LNCaP clone FGC (cell line): ENCODE results near the gene GAD2.

Experiments used
- DNase-seq: peaks from one replicate; pipeline ENCODE4 v3.0.0-alpha.2; 2011; ENCODE audit warnings: low read depth
- H3K4me3 ChIP-seq: 2 replicates; pipeline ENCODE4 v1.5.1; 2011; ENCODE audit warnings: mild to moderate bottlenecking, low read depth, low read length, control low read depth
- TF ChIP-seq, protein P1 (sequence below): IDR thresholded peaks from 2 replicates; pipeline ENCODE4 v1.5.1; 2012; ENCODE audit warnings: mild to moderate bottlenecking; ENCODE audit not compliant: control insufficient read depth, insufficient read depth; ENCODE audit errors: extremely low read depth

The GAD2 gene

DNA sequence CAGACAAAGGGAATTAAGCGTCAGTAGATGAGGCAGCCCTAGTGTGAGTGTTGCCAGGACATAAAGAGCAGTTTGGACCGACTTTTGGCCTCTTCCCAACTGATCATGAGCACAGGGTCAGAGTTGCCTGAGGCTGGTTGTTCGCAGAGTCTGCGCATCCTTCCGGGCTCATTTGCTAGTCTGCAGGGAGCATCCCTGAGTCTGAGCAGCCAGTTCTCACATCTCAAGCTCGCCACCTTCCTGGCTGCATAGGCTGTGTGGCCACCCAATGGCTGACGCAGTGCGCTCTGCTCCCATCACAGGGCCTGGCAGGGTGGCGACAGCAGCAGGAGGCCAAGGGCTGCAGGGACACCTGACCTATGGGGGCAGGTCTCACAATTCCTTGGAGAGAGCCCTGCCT is 5.0 kb downstream of the GAD2 start:
- no peak overlapping the region for H3K4me3 ChIP-seq
- TF ChIP-seq, protein P1, sequence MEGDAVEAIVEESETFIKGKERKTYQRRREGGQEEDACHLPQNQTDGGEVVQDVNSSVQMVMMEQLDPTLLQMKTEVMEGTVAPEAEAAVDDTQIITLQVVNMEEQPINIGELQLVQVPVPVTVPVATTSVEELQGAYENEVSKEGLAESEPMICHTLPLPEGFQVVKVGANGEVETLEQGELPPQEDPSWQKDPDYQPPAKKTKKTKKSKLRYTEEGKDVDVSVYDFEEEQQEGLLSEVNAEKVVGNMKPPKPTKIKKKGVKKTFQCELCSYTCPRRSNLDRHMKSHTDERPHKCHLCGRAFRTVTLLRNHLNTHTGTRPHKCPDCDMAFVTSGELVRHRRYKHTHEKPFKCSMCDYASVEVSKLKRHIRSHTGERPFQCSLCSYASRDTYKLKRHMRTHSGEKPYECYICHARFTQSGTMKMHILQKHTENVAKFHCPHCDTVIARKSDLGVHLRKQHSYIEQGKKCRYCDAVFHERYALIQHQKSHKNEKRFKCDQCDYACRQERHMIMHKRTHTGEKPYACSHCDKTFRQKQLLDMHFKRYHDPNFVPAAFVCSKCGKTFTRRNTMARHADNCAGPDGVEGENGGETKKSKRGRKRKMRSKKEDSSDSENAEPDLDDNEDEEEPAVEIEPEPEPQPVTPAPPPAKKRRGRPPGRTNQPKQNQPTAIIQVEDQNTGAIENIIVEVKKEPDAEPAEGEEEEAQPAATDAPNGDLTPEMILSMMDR: no peak
- no peak for DNase-seq

DNA sequence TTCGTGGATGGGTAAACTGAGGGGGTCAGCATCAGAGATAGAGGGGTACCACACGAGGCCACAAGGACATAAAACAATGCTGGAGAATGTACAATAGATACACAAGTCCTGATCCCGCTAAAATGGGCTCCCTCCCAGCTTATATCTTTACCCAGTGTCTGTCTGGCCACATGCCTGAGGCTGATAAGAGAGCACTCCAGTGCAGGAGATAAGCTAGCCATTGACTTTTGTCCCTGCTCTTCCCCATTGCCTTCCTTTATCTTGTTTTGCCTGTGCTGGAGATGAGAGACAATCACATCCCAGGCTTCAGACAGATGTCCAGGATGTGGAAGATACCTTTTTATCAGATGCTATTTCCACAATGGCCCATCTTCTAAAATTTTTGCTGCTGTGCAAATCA is 6.0 kb downstream of the GAD2 start:
- no peak for DNase-seq
- TF ChIP-seq, protein P1: no peak
- H3K4me3 ChIP-seq: no peak overlapping the region

DNA sequence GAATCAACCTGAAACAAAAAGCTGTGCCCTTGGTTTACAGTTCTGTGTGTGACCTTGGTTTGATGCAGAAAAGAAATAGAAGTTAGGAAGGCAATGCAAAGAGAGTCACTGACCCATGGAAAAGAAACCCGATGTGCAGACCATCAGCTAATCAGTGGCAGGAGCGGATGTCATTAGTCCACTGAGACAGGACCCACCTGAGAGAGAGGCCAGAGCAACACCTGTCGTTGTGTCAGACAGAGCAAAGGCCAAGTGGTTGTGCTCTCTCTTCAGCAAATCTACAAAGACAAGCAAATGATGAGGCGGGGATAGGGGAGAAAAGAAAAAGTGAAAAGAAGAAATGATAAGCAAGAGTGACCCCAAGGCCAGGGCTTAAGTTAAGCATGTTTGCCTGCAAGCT is 8.7 kb downstream of the GAD2 start:
- TF ChIP-seq, protein P1: no peak
- DNase-seq: no peak
- no peak overlapping the region for H3K4me3 ChIP-seq

DNA sequence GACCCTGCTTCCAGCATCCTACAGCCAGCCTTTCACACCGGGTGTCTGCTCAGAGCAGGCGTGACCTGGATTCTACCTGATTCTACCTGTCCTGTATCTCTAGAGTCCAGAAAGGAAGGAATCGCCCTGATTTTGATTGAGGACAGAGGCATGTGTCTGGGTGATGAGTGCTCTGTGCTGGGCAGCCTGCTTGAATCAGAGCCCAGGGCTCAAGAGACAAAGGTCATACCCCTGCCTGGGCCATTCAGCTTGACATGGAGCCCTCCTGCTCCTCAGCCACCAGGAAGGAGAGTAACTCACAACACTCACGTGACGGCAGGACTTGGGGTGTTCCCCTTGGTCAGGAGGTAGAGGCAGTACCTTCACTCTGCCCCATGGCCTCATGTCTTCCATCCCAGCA is 11.2 kb downstream of the GAD2 start:
- H3K4me3 ChIP-seq: no peak overlapping the region
- DNase-seq: no peak
- TF ChIP-seq, protein P1: no peak

DNA sequence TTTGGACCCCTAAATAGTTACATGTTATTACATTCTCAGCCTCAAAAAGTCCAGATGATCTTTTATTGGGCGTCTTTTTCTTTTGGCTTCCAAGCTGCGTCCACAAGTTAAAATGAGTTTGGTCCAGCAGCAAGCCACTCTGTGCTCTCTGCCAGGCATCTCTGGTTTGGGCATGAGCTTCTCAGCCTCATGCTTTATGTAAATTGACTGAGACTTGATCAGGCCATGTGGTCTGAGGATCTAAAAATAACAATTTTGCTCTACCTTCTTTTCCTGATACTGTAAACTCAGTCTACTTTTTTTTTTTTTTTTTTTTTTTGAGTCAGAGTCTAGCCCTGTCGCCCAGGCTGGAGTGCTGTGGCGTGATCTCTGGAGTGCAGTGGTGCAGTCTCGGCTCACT is 15.6 kb downstream of the GAD2 start:
- TF ChIP-seq, protein P1: no peak

DNA sequence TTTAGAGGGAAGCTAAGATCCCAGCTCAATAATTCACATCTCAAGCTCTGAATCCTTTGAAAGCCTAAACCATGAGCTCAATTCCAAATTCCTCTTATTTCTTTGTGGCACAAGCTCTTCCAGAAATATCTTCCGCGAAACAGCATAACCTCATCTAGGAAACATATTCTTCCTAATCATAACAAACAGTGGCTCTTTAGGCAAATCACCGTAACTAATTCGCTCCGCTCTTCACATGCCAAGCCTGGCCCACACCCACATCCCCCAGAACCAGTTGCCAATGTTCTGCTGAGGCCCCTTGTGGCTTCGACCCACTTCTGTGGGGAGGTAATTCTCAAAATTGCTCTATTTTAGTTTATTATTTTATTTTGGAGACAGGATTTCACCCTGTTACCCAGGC is 19.2 kb downstream of the GAD2 start:
- H3K4me3 ChIP-seq: no peak overlapping the region
- TF ChIP-seq, protein P1: no peak
- no peak for DNase-seq

More for the DNA sequence above, 15.6 kb downstream of the GAD2 start:
- DNase-seq: no peak
- H3K4me3 ChIP-seq: no peak overlapping the region

DNA sequence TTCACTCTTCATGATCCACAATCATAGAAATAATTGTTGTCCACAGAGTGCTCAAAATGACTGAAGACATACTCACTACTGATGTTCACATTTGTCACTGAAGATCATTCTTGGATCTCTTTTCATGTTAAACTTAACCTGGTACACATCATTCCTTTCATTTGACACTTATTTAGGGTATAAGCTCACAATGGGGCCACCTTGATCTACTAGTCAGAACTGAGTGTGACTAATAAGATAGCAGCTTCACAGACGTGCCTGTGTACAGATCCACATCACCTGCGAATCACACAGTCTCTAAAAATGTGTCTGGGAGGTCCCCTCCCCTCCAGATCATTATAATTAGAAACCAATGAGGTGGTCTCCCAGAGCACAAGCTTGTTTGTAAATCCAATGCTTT is 21.8 kb downstream of the GAD2 start:
- DNase-seq: no peak
- no peak overlapping the region for H3K4me3 ChIP-seq
- TF ChIP-seq, protein P1: no peak
